Measurements from ENCODE around the gene HOXA11. TPM values are rescaled to one million over a fixed set of nuclear protein-coding genes. Genes with fewer than 3 reads are reported as not detected.
A peak's percentile ranks its signal among the peaks of the same experiment; 100 is the strongest.

HOXA11 gene
- total and polyA plus RNA-seq, 8 donors, result 5.2 TPM; not detected in 7

- peaks cover 34 to 100% (median 91%) of the 10 kb centered on the region in 3 donors for H3K27me3 ChIP-seq
- H3K27ac ChIP-seq, result peak overlapping the region in 1 of 5 donors; percentile 99
- TF ChIP-seq POLR2A (IDR thresholded peaks at IDR 0.05) (no peak), POLR2AphosphoS5 (IDR thresholded peaks at IDR 0.05) (no peak), EP300 (IDR thresholded peaks at IDR 0.05) (no peak), CTCF (IDR thresholded peaks at IDR 0.05) (no peak)
- H3K4me1 ChIP-seq, result peaks cover 16 to 56% (median 47%) of the 10 kb centered on the region in 4 donors
- H3K4me3 ChIP-seq, result peak overlapping the region in 3 of 4 donors; percentile 58 to 67 (median 61)
- no peak for DNase-seq
- WGBS, 5 donors, result 28 to 44% (median 37%) methylated on average over 19 to 30 of the region's 30 CpGs
- H3K9me3 ChIP-seq, result peaks cover 0 to 21% (median 9%) of the 10 kb centered on the region in 4 donors
- H3K36me3 ChIP-seq, result no peaks in the 10 kb centered on the region
- intact Hi-C loops (cut with DNase I; ENCODE audit: low total_unique reads), result loop anchor here (5.0 kb wide), 2 partner anchors 480 to 795 kb away; no protein-coding TSS in a partner anchor
These were observed 23.1 kb downstream of the HOXA11 start for GRCh38 chr7:27161721-27162560.

- Histone ChIP-seq H3K27ac (peak overlapping the region in 1 of 5 donors; percentile 99), H3K4me3 (peak overlapping the region; percentile 54 to 67 (median 60)), H3K9me3 (peaks cover 0 to 19% (median 6%) of the 10 kb centered on the region in 4 donors), H3K4me1 (peaks cover 16 to 56% (median 47%) of the 10 kb centered on the region in 4 donors), H3K36me3 (no peaks in the 10 kb centered on the region), H3K27me3 (peaks cover 27 to 100% (median 91%) of the 10 kb centered on the region in 3 donors)
- intact Hi-C loops (cut with DNase I; ENCODE audit: low total_unique reads), result loop anchor here (5.0 kb wide), 2 partner anchors 479 to 794 kb away; no protein-coding TSS in a partner anchor
- peak in 1 of 2 donors; percentile 28 for DNase-seq
- TF ChIP-seq EP300 (IDR thresholded peaks at IDR 0.05), result no peak
- no peak for TF ChIP-seq POLR2A (IDR thresholded peaks at IDR 0.05)
- TF ChIP-seq CTCF (IDR thresholded peaks at IDR 0.05), result peak in 1 of 7 experiments; percentile 46
- WGBS, 5 donors, result 6 to 14% (median 10%) methylated on average over 23 to 27 of the region's 27 CpGs
These were observed 23.8 kb downstream of the HOXA11 start for GRCh38 chr7:27161214-27161720.

GRCh38 chr7:27160546-27161213 is 24.4 kb downstream of the HOXA11 start:
- peaks cover 0 to 13% (median 3%) of the 10 kb centered on the region in 4 donors for H3K9me3 ChIP-seq
- DNase-seq, result peak; percentile 88 to 95
- peaks cover 16 to 56% (median 49%) of the 10 kb centered on the region in 4 donors for H3K4me1 ChIP-seq
- H3K27me3 ChIP-seq, result peaks cover 26 to 100% (median 91%) of the 10 kb centered on the region in 3 donors
- peak overlapping the region in 2 of 5 donors; percentile 34 to 99 for H3K27ac ChIP-seq
- intact Hi-C loops (cut with DNase I; ENCODE audit: low total_unique reads), result loop anchor here (5.0 kb wide), 2 partner anchors 478 to 793 kb away; no protein-coding TSS in a partner anchor
- no peak for TF ChIP-seq POLR2A (IDR thresholded peaks at IDR 0.05)
- TF ChIP-seq POLR2AphosphoS5 (IDR thresholded peaks at IDR 0.05), result peak in 1 of 3 donors; percentile 38
- no peak for TF ChIP-seq EP300 (IDR thresholded peaks at IDR 0.05)
- peak in 6 of 7 experiments; percentile 70 to 100 (median 98) for TF ChIP-seq CTCF (IDR thresholded peaks at IDR 0.05)
- WGBS, 5 donors, result 1 to 7% (median 3%) methylated on average over 19 to 54 of the region's 54 CpGs
- H3K36me3 ChIP-seq, result no peaks in the 10 kb centered on the region
- peak overlapping the region; percentile 54 to 67 (median 60) for H3K4me3 ChIP-seq

GRCh38 chr7:27160145-27160545 is 24.9 kb downstream of the HOXA11 start:
- DNase-seq, result peak in 1 of 2 donors; percentile 34
- intact Hi-C loops (cut with DNase I; ENCODE audit: low total_unique reads), result loop anchor here (5.0 kb wide), 2 partner anchors 478 to 793 kb away; no protein-coding TSS in a partner anchor
- WGBS, 5 donors, result 13 to 56% (median 41%) methylated on average over 11 to 23 of the region's 23 CpGs

More at GRCh38 chr7:27160145-27160545, 24.9 kb downstream of the HOXA11 start:
- H3K9me3 ChIP-seq, result peaks cover 0 to 8% (median under 1%) of the 10 kb centered on the region in 4 donors
- H3K4me1 ChIP-seq, result peaks cover 12 to 56% (median 50%) of the 10 kb centered on the region in 4 donors
- H3K4me3 ChIP-seq, result peak overlapping the region; percentile 54 to 67 (median 60)
- H3K27ac ChIP-seq, result peak overlapping the region in 1 of 5 donors; percentile 99
- TF ChIP-seq EP300 (IDR thresholded peaks at IDR 0.05) (no peak), POLR2AphosphoS5 (IDR thresholded peaks at IDR 0.05) (no peak)
- H3K27me3 ChIP-seq, result peaks cover 20 to 100% (median 91%) of the 10 kb centered on the region in 3 donors
- H3K36me3 ChIP-seq, result no peaks in the 10 kb centered on the region
